ENCODE measurements around the gene CD59.

DNA sequence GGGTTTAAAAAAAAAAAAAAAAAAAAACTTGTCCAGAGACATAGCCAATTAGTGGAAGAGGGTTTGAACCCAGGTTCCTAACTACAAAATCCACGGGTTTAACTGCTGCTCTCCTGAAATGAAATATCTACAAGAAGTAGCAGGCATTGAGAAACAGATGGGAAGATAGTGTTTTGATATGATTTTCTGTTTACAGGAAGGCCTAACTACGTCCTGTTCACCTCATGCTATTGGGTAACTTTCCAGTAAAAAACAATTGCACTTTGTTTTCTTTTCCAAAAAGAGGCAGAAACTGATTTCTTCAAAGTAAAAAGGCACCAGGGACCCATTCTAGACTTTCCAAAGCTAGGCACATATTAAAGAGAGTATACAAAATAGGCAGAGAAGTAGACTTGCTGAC, 29.7 kb downstream of the CD59 start:
- TF ChIP-seq CTCF (IDR thresholded peaks at IDR 0.05) (no peak), POLR2AphosphoS5 (IDR thresholded peaks at IDR 0.05; ENCODE audit: insufficient read depth in 1 of 2, low read depth in 1 of 2) (peak in 1 of 2 donors; percentile 39), POLR2A (IDR thresholded peaks at IDR 0.05) (no peak)
